Measurements from ENCODE around the gene CHGA.

GRCh38 chr14:92897922-92898565 lies 24.9 kb upstream of the CHGA start:
- TF ChIP-seq CBX5 (CRISPR knock-in tag; IDR thresholded peaks at IDR 0.05; ENCODE audit: borderline replicate concordance) = no peak
- TF ChIP-seq, protein P1, sequence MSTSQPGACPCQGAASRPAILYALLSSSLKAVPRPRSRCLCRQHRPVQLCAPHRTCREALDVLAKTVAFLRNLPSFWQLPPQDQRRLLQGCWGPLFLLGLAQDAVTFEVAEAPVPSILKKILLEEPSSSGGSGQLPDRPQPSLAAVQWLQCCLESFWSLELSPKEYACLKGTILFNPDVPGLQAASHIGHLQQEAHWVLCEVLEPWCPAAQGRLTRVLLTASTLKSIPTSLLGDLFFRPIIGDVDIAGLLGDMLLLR (CRISPR knock-in tag; IDR thresholded peaks at IDR 0.05) = no peak
